ENCODE data around the gene PAN3.

PAN3 gene

DNA sequence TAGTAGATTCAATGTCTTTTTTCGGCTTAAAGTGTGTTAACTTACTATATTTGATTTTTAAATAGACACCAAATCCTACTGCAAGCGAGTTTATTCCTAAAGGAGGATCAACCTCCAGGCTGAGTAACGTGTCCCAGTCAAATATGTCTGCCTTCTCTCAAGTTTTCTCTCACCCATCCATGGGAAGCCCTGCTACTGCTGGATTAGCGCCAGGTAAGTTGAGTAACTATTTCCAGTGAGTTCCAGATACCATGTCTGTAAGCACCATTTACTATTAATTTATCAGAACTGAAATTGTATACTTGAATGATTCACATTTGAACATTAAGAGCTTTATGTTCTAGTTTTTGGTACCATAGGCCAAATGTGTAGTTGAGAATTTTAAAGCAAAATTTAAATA is 81.8 kb downstream of the PAN3 start:
- no peak for DNase-seq

DNA sequence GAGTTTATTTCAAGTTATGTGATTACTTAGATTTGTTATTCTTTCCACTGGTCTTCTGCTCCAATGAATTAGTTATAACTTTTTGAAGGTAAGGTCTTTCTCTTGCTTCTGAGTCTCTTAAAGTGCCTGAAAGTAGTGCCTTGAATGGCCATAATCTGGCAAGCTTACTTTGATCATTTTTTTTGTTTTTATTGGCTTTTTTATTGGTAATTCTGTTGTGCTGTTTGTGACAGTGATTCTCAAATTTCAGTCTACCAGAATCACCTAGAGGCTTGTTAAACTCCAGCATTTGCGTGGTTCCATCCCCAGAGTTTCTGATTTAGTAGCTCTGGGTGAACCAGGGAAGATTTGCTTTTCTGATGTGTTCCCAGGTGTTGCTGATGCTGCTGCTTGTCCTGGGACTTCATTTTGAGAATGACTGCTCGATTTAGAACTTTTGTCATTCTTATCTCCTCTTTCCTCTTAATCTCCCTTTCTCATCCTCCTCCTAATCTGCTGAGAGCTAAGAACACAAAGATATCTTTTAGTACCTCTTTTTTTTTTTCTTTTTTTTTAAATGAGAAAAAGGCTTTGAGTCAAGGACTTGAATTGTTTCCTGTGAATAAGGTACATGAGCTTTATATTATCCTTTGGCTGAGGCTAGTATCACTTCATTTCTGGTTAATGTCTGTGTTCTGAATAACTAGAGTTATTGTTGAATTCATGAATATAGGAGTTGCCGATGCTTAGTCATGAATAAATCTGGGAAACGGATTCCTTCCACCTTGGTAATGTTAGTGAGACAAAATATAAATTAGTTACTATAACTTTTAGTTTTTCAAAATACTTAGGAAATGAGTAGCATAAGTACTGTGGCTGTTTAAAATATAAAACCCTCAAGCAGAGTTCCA is 91.4 kb downstream of the PAN3 start:
- DNase-seq, result no peak

DNA sequence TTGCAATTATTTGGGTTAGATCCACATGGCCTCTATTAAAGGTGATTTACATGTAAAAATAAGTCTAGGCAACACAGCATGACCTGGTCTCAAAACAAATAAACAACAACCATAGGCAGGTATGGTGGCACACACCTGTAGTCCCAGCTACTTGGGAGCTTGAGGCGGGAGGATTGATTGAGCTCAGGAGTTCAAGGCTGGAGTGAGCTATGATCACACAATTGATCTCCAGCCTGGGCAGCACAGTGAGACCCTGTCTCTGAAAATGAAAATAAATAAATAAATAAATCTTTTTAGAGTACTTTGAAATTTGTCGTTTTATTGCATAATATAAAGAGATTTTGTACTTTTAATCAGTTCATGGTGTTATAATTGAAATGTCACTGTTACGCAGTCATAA is 93.3 kb downstream of the PAN3 start:
- no peak for DNase-seq

DNA sequence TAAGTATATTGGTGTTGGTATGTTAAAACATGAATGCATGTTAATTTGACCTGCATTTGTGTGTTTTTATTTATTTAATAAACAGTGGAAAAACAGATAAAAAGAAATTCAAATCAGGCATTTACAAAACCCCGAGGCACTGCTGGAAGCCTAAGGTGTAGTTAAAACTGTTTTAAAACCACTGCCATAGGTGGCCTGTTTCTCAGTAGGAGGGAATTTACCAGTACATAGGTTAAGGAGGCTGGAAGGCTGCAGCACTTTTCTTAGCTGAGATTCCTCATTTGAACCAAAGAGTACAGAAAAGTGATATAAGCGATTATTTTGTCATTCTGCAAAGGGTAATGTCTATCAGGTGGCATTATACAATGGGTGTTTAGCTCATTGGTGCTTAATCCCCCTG is 99.6 kb downstream of the PAN3 start:
- no peak for DNase-seq

DNA sequence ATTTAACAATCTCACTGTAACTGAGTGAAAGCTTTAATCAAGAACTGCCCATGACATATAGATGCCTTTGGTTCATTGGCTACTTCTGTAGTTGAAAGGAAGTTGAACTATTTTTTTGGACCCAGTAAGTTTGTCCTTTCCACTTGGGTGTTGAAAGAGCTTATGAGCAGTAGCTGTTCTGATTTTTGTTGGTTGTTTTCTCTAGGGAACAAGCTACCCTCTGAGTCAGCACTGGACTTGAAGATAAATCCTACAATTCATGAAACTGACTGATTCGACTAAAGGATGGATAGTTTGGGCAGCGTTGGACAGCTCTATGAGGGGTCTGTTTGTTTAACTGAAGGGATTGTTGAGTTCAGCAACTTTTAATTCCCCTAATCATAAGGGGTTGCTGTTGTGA is 101.0 kb downstream of the PAN3 start:
- no peak for DNase-seq

DNA sequence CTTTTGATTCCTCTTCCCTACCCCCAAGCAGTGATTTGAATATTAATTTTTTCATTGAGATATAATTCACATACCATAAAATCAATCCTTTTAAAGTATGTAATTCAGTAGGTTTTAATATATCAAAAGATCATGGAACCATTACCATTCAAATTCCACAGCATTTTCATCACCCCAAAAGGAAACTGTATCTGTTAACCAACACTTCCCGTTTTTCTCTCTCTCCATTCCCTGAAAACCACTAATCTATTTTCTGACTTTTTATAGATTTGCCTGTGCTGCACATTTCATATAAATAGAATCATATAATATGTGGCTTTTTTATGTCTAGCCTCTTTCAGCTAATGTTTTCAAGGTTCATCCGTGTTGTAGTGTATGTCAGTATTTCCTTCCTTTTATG is 107.1 kb downstream of the PAN3 start:
- DNase-seq, result no peak

DNA sequence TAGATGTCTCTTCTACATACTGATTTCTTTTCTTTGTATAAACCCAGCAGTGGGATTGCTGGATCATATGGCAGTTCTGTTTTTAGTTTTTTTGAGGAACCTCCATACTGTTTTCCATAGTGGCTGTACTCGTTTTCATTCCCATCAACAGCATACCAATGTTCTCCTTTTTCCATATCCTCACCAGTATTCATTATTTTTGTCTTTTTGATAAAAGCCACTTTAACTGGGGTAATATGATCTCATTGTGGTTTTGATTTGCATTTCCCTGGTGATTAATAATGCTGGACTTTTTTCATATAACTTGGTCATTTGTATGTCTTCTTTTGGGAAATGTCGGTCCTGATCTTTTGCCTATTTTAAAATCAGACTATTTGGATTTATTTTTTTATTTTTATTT is 108.5 kb downstream of the PAN3 start:
- DNase-seq, result no peak

DNA sequence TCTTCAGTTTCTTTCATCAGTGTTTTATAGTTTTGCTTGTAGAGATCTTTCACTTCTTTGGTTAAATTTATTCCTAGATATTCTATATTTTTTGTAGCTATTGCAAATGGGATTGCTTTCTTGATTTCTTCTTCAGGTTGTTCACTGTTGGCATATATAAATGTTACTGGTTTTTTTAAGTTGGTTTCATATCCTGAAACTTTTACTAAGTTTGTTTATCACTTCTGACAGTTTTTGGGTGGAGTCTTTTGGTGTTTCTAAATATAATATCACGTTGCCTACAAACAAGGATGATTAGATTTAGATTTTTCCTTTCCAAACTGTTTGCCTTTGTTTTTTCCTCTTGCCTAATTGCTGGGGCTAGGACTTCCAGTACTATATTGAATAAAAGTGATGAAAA is 109.7 kb downstream of the PAN3 start:
- DNase-seq, result no peak

DNA sequence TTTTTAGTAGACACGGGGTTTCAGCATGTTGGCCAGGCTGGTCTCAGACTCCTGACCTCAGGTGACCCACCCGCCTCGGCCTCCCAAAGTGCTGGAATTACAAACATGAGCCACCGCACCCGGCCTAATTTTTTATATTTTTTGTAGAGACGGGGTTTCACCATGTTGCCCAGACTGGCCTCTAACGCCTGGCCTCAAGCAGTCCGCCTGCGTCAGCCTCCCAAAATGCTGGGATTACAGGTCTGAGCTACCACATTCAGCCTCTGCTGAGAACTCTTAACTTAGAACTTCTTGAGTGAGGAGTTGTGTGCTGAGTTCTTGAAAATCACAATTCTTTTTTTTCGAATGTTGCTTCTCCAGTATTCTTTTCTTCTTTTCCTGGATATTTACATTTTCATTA is 112.2 kb downstream of the PAN3 start:
- DNase-seq, result no peak

DNA sequence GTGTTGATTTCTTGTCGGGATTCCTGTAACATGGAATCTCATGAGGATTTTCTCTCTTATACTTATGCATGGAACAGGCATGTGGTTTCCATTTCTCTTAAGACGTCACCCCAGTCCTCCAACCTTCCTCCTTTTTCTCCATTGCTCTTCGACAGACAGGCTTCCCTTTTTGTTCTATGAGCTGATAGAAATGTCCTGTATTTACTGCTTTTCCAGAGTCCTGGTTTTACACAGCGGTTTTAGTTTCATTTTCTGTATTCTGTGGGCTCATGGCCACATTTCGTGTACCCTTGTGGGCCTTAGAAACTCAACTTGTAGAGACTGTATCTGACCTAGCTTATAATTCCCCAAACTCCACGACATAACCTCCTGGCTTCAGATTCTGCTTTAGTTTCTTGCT is 113.1 kb downstream of the PAN3 start:
- no peak for DNase-seq

DNA sequence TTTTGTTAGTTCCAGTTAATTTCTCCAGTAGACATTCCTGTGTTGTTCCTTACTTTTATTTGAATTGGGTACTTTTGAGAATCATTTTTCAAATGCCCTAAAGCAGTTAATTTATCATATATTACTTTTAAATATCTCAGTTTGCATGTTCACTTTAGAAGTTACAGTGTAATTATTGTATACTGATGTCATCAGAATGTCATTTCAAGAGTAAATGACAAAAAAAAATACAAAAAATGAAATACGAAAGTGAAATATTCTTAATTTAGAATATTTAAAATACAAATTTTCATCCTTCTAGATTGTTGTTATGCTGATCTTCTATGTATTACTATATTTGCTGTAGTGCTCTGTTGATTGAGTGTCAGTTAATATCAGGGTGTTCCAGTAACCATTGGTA is 114.2 kb downstream of the PAN3 start:
- no peak for DNase-seq

DNA sequence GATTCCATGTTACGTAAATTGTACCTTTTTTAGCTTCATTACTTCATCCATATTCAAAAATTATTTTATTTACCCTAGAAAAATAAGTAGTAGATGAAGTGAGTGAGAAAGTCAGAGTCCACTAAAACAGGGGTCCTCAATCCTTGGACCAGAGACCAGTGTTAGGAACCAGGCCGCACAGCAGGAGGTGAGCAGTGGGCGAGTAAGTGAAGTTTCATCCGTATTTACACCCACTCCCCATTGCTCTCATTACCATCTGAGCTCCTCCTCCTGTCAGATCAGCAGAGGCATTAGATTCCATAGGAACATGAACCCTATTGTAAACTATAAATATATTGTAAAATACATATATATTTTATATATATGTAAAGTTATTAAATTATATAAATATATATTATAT is 119.0 kb downstream of the PAN3 start:
- no peak for DNase-seq

DNA sequence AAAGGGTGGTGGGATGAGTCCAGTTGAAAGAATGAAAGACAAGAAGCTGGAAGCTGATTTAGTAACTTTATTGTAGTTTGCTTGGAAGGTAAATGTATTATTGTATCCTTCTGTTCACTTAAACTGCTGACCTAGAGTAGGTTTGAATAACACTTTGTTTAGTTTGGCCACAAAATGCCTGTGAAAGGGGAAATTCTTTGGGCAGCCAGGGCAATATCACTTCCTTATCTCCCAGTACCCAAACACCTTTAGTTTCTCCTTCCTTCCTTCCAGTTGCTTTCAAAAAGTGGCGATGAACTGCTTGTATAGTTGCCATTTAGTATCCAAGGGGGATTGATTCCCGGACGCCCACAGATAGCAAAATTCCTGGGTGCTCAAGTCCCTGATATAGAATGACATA is 120.1 kb downstream of the PAN3 start:
- DNase-seq, result no peak

DNA sequence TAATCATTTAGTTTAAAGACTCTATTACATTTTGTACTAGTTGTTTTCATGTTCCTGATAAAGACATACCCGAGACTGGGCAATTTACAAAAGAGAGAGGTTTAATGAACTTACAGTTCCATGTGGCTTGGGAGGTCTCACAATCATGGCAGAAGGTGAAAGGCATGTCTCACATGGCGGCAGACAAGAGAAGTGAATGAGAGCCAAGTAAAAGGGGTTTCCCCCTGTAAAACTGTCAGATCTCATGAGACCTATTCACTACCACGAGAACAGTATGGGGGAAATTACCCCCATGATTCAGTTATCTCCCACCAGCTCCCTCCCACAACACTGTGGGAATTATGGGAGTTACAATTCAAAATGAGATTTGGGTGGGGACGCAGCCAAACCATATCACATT is 129.2 kb downstream of the PAN3 start:
- no peak for DNase-seq

DNA sequence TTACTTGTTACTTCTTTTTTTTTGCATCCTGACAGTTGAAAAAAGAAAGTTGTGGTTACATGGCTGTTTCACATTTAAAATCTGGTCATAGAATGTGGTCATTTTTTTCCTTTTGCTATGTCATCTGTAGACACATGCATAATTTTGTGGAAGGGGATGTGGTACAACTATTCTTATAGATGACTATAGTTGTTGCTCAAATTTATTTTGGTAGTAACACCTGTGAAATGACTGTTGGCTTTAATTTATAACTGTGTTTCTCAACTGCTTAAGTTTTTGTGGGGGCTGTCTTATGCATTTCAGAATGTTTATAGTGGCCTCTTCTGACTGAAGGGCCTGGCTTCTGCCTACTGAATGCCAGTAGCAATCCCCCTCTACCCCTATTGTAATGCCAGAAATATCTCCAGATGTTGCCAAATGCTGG is 130.5 kb downstream of the PAN3 start:
- no peak for DNase-seq

DNA sequence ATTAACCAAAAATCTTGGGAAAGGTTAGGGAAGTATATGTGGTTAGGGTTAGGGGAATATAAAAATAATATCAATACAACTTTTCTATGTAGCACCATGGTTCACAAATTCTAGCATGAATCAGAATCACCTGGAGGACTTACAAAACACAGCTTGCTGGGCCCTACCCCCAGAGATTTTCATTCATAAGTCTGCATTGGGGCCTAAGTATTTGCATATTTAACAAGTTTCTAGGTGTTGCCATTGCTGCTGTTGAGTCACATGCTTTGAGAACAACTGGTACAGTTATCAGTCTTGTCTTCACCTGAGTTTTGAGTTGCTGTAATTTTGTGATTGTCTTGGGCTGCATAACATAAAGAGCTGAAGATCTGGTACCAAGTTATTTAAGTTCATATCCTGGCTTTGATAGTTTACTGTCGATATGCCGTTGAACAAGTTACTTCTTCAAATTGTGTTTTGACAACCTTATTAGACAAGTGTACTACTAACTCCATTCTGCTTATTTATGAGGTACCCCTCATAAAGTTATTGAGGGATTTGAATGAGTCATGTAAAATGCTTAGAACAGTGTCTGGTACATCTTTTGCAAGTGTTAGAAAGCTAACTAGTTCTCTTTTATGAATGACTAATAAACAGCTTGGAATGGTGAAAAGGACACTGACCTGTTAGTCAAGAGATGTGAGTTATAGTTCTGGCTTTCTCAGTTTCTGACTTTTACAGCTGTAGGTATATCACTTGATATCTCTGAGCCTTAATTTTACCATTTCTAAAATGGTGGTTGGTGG is 132.9 kb downstream of the PAN3 start:
- DNase-seq, result no peak

DNA sequence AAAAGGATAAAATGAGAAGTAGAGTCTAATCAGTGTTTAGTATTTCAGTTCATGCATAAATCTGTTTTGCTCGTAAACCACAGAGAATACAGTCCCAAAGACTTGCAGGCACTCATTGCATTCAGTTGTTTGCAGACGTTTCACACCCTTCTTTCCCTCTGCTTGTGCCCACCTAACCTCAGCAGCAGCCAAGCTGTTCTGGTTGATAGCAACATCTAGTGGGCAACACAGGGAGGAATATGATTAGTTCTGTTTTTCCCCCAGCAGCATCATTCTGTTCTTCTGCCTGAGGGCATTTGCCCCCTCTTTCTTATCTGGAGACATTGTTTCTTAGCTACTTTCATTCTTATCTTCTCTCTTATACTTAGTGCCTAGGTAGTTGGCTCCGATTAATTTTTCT is 135.6 kb downstream of the PAN3 start:
- no peak for DNase-seq

DNA sequence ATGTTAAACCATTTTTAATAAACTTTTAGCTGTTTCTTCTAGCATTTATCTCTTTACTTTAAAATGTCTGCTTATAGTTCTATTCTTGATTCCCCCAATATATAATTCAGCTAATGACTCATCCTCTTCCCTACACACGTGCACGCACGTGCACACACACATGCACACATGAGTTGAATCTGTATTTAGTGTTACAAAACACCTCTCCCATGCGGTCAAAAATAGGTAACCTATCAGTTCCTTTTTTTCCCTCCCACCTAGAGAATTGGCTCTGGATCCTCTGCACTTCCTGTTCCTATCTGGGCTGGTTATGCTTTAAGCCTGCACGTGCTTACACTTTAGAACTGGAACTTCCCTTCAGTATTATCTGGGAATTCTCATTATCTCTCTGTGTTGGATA is 144.1 kb downstream of the PAN3 start:
- no peak for DNase-seq

DNA sequence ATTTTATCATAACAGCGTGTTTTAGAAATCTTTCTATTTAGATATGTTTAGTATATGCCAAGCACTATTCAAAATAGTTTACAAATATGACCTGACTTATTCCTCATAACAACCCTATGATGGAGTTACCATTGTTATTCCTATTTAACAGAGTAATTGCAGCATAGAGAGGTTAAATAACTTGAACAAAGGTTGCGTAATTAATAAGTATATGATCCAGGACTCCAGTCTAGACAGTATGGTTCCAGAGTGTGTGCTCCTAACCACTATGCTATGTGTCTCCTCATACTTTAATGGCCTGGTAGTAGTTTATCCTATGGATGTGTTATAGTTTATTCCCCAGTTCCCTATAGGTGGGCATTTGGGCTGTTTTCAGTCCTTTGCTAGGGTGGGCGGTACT is 145.3 kb downstream of the PAN3 start:
- no peak for DNase-seq

DNA sequence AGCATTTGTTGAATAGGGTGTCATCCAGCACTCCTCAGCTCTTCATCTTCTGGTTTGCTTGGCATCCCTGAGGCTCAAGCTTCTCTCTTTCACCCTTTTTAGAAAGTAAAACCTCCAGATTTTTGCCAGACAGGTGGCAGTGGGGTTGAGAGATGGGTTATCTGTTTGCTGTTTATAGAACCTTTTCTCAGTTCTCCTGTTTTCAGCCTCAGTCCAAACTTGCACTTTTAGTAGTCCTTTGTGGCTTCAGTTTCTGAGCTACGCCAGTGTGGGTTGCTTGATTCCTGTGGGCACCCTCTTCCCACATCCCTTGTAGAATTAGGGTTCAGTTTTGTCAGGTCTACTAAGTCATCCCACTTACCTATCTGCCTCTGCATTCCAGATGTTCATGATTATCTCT is 147.9 kb downstream of the PAN3 start:
- DNase-seq, result no peak

DNA sequence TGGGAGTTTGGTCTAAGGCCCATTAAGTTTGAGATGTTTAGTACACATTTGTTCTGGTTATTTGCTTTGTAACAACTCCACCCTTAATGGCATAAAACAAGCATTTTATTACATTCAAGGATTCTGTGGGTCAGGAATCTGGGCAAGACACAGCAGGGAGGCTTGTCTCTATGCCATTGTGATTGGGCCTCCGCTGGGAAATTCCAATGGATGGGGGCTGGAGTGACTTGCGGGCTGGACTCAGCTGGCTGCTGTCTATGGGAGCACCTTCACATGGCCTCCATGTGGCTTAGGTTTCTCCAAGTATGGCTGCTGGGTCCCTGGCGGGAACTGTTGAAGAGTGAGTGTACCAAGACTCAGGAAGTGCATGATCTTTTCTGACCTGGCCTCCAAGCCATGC is 159.0 kb downstream of the PAN3 start:
- no peak for DNase-seq

DNA sequence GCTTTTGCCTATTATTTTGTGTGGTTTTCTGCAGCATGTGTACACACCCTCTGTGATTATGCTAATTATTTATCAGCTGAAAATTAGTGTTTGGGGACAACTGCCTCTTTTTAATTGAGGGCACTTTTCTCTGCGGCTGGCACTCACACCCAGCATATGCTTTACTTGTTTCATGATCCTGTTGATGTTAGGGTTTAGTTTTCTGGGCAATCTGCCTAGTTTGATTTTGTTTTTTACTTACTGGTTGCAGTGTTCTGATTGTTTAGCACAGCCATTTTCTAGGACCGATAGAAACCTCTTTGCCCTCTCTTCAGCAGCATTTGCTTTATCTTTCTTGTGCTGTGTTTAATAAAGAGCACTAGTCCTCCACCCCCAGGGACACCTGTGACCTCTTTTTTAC is 161.6 kb downstream of the PAN3 start:
- DNase-seq, result no peak

DNA sequence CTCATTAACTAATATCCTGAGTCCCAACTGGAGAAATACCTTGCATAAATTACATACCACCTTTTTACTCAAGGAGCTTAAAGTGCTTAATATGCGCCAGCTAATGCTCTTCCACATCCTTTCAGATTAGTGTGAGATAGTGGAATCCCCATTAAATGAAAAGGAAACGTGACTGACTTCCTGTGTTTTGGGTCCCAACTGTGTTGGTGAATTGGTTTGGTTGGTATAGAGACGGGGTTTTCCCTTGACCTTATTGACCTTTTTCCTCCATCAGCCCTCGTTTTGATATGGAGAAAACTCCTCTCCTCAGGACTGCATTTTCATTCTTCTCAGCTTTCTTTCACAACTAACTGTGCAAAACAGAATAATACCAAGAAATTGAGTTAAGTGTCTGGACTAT is 163.5 kb downstream of the PAN3 start:
- no peak for DNase-seq

DNA sequence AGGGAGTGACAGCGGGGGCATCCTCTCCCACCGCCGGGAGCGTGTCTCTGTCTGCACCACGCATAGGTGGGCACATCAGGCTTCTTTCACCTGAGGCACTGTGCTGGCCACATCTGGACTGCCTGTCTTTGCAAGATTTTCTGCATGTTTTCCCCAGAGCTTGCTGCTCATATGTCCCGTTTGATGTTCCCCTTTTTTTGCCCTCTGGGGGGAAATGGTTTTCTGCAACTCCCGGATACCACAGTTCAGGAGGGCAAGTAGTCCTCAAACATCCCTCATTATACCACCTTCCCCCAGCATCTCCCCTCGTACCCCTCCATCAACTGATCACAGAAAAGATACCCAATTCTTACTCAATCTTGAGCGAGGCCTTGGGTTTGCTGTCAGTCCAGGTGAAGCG is 168.0 kb downstream of the PAN3 start:
- no peak for DNase-seq

DNA sequence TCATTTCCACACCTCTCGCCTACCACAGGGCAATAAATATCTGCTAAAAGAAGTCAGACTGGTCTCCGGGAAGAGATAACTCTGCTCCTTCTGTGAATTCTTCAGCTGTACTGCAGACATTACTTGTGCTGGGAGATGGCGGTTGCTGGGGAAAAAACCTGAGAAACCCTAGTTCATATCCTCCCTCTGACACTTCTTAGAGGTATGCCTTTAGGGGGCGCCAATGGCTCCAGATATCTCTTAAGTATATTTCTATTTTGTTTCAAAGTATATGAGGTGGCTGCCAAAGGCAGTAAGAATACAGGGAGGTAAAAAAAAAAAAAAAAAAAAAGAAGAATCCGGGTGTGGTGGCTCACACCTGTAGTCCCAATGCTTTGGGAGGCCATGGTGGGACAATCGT is 175.2 kb downstream of the PAN3 start:
- no peak for DNase-seq

Data from NCI-H2227 treated with DMSO at 0.1 percent for 48 hours (cell line).